ENCODE data around the gene PIGC.

PIGC gene

GRCh38 chr1:172486805-172487454, 43.1 kb upstream of the PIGC start:
- H3K27me3 ChIP-seq (replicated peaks; ENCODE audit: control insufficient read depth, insufficient read depth, low read length), result no peaks in the 10 kb centered on the region; the same call in 1 of the 2 replicates
- no peak for TF ChIP-seq CTCF (IDR thresholded peaks at IDR 0.05; ENCODE audit: insufficient read depth, low read length, poor library complexity, severe bottlenecking)
- no peak overlapping the region for H3K4me3 ChIP-seq (replicated peaks; ENCODE audit: low read depth, low read length)
- no peak for DNase-seq (ENCODE audit: extremely low read depth, insufficient read length)
- no peaks in the 10 kb centered on the region for H3K36me3 ChIP-seq (ENCODE audit: control insufficient read depth, insufficient read depth, low read length)

GRCh38 chr1:172485626-172486025, 41.8 kb upstream of the PIGC start:
- H3K4me3 ChIP-seq (replicated peaks; ENCODE audit: low read depth, low read length), result no peak overlapping the region
- H3K27me3 ChIP-seq (replicated peaks; ENCODE audit: control insufficient read depth, insufficient read depth, low read length), result no peaks in the 10 kb centered on the region; the same call in 1 of the 2 replicates
- H3K36me3 ChIP-seq (ENCODE audit: control insufficient read depth, insufficient read depth, low read length), result no peaks in the 10 kb centered on the region
- DNase-seq (ENCODE audit: extremely low read depth, insufficient read length), result no peak
- no peak for TF ChIP-seq CTCF (IDR thresholded peaks at IDR 0.05; ENCODE audit: insufficient read depth, low read length, poor library complexity, severe bottlenecking)

- no peak for DNase-seq (ENCODE audit: extremely low read depth, insufficient read length)
- Histone ChIP-seq H3K27me3 (replicated peaks; ENCODE audit: control insufficient read depth, insufficient read depth, low read length) (no peaks in the 10 kb centered on the region), H3K4me3 (replicated peaks; ENCODE audit: low read depth, low read length) (no peak overlapping the region), H3K36me3 (ENCODE audit: control insufficient read depth, insufficient read depth, low read length) (no peaks in the 10 kb centered on the region)
- TF ChIP-seq CTCF (IDR thresholded peaks at IDR 0.05; ENCODE audit: insufficient read depth, low read length, poor library complexity, severe bottlenecking), result no peak
Measured at GRCh38 chr1:172484252-172484651, 40.4 kb upstream of the PIGC start.

- Histone ChIP-seq H3K4me3 (replicated peaks; ENCODE audit: low read depth, low read length) (no peak overlapping the region), H3K27me3 (replicated peaks; ENCODE audit: control insufficient read depth, insufficient read depth, low read length) (no peaks in the 10 kb centered on the region), H3K36me3 (ENCODE audit: control insufficient read depth, insufficient read depth, low read length) (no peaks in the 10 kb centered on the region)
- no peak for DNase-seq (ENCODE audit: extremely low read depth, insufficient read length)
- no peak for TF ChIP-seq CTCF (IDR thresholded peaks at IDR 0.05; ENCODE audit: insufficient read depth, low read length, poor library complexity, severe bottlenecking)
Measured at GRCh38 chr1:172483448-172483847, 39.6 kb upstream of the PIGC start.

GRCh38 chr1:172482044-172482443, 38.2 kb upstream of the PIGC start:
- Histone ChIP-seq H3K36me3 (ENCODE audit: control insufficient read depth, insufficient read depth, low read length) (no peaks in the 10 kb centered on the region), H3K27me3 (replicated peaks; ENCODE audit: control insufficient read depth, insufficient read depth, low read length) (no peaks in the 10 kb centered on the region), H3K4me3 (replicated peaks; ENCODE audit: low read depth, low read length) (no peak overlapping the region)
- no peak for DNase-seq (ENCODE audit: extremely low read depth, insufficient read length)
- TF ChIP-seq CTCF (IDR thresholded peaks at IDR 0.05; ENCODE audit: insufficient read depth, low read length, poor library complexity, severe bottlenecking), result no peak

GRCh38 chr1:172480431-172480830, 36.6 kb upstream of the PIGC start:
- no peak for DNase-seq (ENCODE audit: extremely low read depth, insufficient read length)
- TF ChIP-seq CTCF (IDR thresholded peaks at IDR 0.05; ENCODE audit: insufficient read depth, low read length, poor library complexity, severe bottlenecking), result no peak
- H3K27me3 ChIP-seq (replicated peaks; ENCODE audit: control insufficient read depth, insufficient read depth, low read length), result no peaks in the 10 kb centered on the region
- H3K36me3 ChIP-seq (ENCODE audit: control insufficient read depth, insufficient read depth, low read length), result no peaks in the 10 kb centered on the region
- no peak overlapping the region for H3K4me3 ChIP-seq (replicated peaks; ENCODE audit: low read depth, low read length)

All from GM06990 (cell line).